MCF 10A (cell line): ENCODE measurements around the gene ICAM5. TPM values are rescaled to one million over a fixed set of nuclear protein-coding genes. Genes with fewer than 3 reads are reported as not detected.

Source experiments
- BruUV-seq: library from RNA; stranded (reverse); fragments of 400-500 nt; replicated peaks from 2 replicates; lab custom pipeline; 2021; lab: Mats Ljungman, UMichigan
- CTCF ChIA-PET: fragments of 300-600 bp; sonication (Branson Sonifier 250); formaldehyde crosslinking; extraction: SDS; loops from one replicate; lab custom pipeline; 2021; ENCODE audit warnings: antibody characterized with exemption, inconsistent platforms; lab: Yijun Ruan, JAX
- POLR2A ChIA-PET: fragments of 300-600, 350-650 bp; sonication (Branson Sonifier 250); formaldehyde crosslinking; extraction: SDS; loops from one replicate; lab custom pipeline; 2020; ENCODE audit warnings: antibody characterized with exemption, inconsistent platforms; lab: Yijun Ruan, JAX
- DNase-seq: peaks from one replicate; pipeline ENCODE4 v3.0.0-alpha.2; 2018; ENCODE audit not compliant: unreplicated experiment
- H3K27ac Mint-ChIP-seq: one replicate; pipeline ENCODE4 v1.8.0; 2022; ENCODE audit warnings: mild to moderate bottlenecking, low read depth, mixed read lengths; ENCODE audit not compliant: unreplicated experiment
- H3K27me3 Mint-ChIP-seq: one replicate; pipeline ENCODE4 v1.8.0; 2022; ENCODE audit warnings: mixed read lengths; ENCODE audit not compliant: insufficient read depth, unreplicated experiment
- H3K36me3 Mint-ChIP-seq: one replicate; pipeline ENCODE4 v1.8.0; 2022; ENCODE audit warnings: mild to moderate bottlenecking, moderate library complexity, mixed read lengths; ENCODE audit not compliant: insufficient read depth, unreplicated experiment
- H3K4me1 Mint-ChIP-seq: one replicate; pipeline ENCODE4 v1.8.0; 2022; ENCODE audit warnings: mixed read lengths; ENCODE audit not compliant: insufficient read depth, unreplicated experiment
- H3K4me3 Mint-ChIP-seq: one replicate; pipeline ENCODE4 v1.8.0; 2022; ENCODE audit warnings: mild to moderate bottlenecking, moderate library complexity, mixed read lengths; ENCODE audit not compliant: unreplicated experiment
- H3K9me3 Mint-ChIP-seq: one replicate; pipeline ENCODE4 v1.8.0; 2022; ENCODE audit warnings: mixed read lengths; ENCODE audit not compliant: unreplicated experiment
- intact Hi-C: fragments of 100-400 bp; cut with micrococcal nuclease; formaldehyde crosslinking; loops from 2 replicates; pipeline ENCODE4 v1.14.1; 2022
- total RNA-seq: library from RNA; stranded (reverse); gene quantifications from 2 replicates; pipeline ENCODE4 v1.2.3, GENCODE V29; 2022
- TF ChIP-seq, protein P1 (sequence below): fragments of 200-600 bp; IDR thresholded peaks from one replicate; pipeline ENCODE4 v1.8.0; 2022; ENCODE audit warnings: antibody characterized with exemption, mild to moderate bottlenecking; ENCODE audit not compliant: unreplicated experiment

ICAM5 gene
- total RNA-seq, 1 experiment from 2014 or later, result 7.7 TPM

DNA sequence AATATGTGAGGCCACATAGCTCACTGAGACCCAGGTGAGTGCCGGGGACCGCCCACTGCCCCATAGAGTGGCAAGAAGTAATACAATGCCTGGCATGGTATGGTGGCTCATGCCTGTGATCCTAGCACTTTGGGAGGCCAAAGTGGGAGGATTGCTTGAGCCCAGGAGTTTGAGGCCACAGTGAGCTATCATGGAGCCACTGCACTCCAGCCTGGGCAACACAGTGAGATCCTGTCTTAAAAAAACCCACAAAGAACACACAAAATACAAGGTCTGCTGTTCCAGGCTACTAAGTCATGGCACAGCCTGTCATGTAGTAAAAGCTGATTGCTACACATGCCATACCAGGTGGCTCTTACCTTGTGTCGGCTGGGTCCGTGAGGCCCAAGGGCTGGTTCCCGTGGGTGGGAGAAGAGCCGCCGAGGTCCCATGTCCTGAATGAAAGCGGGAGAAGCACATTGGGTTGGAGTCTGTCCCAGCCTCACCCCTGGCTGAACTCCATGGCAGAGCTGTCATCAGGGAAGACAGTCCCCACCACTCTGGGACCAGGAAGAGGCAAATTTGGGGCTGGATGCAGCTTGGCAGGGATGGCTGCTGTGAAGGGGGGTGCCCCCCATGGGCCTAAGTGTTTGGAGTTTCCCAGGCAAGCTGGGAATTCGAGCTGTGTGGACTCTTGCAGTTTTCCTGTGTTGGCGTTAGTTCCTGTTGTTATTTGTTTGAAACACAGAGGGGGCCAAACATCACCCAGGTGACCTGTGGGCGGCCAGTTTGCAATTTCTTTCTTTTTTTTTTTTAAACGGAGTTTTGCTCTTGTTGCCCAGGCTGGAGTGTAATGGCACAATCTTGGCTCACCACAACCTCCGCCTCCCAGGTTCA lies 29.3 kb downstream of the ICAM5 start:
- DNase-seq, result no peak
- ChIA-PET POLR2A (interaction anchor here (0.9 to 1.3 kb wide), 3 partner anchors 14 to 27 kb away, joined by 3 to 5 read pairs (median 4); partner anchors contain the start of gene RAVER1), CTCF (no interaction called here)
- H3K9me3 Mint-ChIP-seq, result no peaks in the 10 kb centered on the region
- H3K36me3 Mint-ChIP-seq, result peaks cover 64% of the 10 kb centered on the region
- intact Hi-C loops, result no loop called here
- no peak overlapping the region for H3K4me3 Mint-ChIP-seq
- H3K4me1 Mint-ChIP-seq, result peaks cover 18% of the 10 kb centered on the region
- no TSS peak for BruUV-seq
- TF ChIP-seq, protein P1, sequence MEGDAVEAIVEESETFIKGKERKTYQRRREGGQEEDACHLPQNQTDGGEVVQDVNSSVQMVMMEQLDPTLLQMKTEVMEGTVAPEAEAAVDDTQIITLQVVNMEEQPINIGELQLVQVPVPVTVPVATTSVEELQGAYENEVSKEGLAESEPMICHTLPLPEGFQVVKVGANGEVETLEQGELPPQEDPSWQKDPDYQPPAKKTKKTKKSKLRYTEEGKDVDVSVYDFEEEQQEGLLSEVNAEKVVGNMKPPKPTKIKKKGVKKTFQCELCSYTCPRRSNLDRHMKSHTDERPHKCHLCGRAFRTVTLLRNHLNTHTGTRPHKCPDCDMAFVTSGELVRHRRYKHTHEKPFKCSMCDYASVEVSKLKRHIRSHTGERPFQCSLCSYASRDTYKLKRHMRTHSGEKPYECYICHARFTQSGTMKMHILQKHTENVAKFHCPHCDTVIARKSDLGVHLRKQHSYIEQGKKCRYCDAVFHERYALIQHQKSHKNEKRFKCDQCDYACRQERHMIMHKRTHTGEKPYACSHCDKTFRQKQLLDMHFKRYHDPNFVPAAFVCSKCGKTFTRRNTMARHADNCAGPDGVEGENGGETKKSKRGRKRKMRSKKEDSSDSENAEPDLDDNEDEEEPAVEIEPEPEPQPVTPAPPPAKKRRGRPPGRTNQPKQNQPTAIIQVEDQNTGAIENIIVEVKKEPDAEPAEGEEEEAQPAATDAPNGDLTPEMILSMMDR, result no peak
- H3K27me3 Mint-ChIP-seq, result no peaks in the 10 kb centered on the region
- no peak overlapping the region for H3K27ac Mint-ChIP-seq

DNA sequence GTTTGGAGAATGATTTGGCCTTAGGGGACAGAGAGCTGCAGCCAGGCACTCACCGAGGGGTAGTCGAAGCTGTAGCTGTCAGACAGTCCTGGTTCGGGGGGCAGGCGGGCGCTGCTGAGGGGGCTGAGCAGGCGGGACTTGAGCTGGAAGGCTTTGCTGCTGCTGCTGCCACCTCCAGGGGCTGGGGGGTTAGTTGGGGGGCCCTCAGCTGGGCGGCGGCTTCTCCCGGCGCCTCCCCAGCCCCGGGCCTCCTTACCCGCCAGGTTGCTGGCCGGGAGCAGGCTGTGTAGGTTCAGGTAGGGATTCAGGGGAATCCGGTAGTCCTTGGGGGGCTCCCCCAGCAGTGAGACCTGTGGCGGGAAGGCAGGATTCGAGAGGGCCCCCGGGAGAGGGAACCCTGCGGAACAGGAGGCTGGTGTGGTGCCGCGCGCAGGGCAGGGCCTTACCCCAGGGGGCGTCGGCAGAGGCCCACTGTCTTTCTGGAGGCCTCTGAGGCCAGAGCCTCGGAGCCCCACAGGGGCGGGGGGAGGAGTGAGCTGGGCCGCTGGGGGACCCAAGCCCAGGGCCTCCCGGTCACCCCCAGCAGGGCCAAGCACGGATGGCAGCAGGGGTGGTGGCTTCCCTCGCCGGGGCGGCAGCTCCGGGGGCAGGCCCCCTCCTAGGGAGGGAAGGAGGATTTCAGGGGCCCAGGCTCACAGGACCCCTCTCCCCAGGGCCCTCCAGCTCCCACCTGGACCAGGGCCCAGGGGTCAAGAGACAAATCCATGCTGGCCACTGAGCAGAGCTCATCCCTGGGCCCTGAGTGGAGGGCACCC lies 31.1 kb downstream of the ICAM5 start:
- POLR2A ChIA-PET, result no interaction called here
- DNase-seq, result no peak
- no TSS peak for BruUV-seq
- H3K36me3 Mint-ChIP-seq, result peaks cover 66% of the 10 kb centered on the region
- intact Hi-C loops, result no loop called here
- CTCF ChIA-PET, result interaction anchor here (0.9 to 1.3 kb wide), 2 partner anchors 49 to 68 kb away, joined by 3 read pairs; no protein-coding TSS in a partner anchor
- H3K4me3 Mint-ChIP-seq, result no peak overlapping the region
- no peaks in the 10 kb centered on the region for H3K27me3 Mint-ChIP-seq
- peaks cover 6% of the 10 kb centered on the region for H3K4me1 Mint-ChIP-seq
- H3K9me3 Mint-ChIP-seq, result no peaks in the 10 kb centered on the region
- no peak overlapping the region for H3K27ac Mint-ChIP-seq
- TF ChIP-seq, protein P1, result no peak

DNA sequence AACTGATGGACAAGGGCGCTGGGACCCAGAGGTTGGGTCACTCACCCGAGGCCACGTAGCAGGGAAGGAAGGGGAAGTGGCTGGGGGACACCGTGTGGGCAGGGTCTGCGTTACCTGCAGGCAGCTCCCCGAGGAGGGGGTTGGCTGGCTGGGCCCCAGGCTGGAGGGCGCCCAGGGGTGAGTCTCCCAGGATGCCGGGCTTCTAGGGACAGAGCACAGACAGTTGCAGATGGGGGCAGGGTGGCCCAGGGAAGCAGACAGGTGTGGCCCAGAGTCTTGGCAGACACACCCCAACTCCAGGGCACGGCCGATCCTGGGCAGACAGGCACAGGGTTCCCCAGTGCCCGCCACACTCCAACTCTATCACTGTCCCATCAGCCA lies 31.7 kb downstream of the ICAM5 start:
- Mint-ChIP-seq H3K27me3 (no peaks in the 10 kb centered on the region), H3K4me3 (no peak overlapping the region), H3K36me3 (peaks cover 63% of the 10 kb centered on the region), H3K9me3 (no peaks in the 10 kb centered on the region), H3K4me1 (no peaks in the 10 kb centered on the region), H3K27ac (no peak overlapping the region)
- ChIA-PET POLR2A (no interaction called here), CTCF (interaction anchor here (0.9 to 1.3 kb wide), 2 partner anchors 50 to 67 kb away, joined by 3 read pairs; no protein-coding TSS in a partner anchor)
- DNase-seq, result no peak
- TF ChIP-seq, protein P1, result no peak
- no TSS peak for BruUV-seq
- intact Hi-C loops, result no loop called here
